ENCODE results near the gene PLXNA1.

PLXNA1 gene

GRCh38 chr3:126988451-126989021 is 5.6 kb downstream of the PLXNA1 start:
- FAIRE-seq = no peak

DNA sequence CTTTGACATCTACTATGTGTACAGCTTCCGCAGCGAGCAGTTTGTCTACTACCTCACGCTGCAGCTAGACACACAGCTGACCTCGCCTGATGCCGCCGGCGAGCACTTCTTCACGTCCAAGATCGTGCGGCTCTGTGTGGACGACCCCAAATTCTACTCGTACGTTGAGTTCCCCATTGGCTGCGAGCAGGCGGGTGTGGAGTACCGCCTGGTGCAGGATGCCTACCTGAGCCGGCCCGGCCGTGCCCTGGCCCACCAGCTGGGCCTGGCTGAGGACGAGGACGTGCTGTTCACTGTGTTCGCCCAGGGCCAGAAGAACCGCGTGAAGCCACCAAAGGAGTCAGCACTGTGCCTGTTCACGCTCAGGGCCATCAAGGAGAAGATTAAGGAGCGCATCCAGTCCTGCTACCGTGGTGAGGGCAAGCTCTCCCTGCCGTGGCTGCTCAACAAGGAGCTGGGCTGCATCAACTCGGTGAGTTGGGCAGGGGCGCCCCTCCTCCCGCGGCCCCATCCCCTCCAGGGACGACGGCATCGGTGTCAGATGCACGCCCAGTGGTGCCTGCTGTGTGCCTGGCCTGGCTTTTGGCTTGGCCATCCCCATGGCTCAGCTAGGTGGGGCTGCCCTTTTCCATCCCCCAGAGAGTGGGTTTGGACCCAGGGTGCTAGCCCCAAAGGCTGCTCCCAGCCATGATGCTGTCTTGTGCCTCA is 6.6 kb downstream of the PLXNA1 start:
- FAIRE-seq = no peak

GRCh38 chr3:126990024-126990700 is 7.2 kb downstream of the PLXNA1 start:
- no peak for FAIRE-seq

DNA sequence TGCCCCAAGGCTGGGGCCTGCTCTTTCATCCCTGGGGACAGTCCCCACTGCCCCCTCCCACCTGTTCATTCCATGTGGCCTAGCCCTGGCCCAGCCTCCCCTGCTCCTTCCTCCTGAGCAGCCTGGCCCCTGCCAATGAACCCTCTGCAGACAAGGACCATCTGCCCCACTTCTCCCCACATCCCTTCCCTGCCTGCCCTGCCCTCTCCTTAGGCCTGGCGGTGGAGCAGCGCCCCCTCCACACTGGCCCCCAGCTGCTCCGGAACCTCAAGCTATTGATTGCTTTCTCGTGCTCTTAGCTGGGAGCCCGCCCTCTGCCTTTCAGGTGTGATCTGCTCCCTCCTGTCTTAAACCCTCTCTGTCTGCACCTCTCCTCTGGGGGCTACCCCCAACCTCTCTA is 8.0 kb downstream of the PLXNA1 start:
- no peak for FAIRE-seq

- no peak for FAIRE-seq
These were observed 8.7 kb downstream of the PLXNA1 start for GRCh38 chr3:126991366-126992200.

DNA sequence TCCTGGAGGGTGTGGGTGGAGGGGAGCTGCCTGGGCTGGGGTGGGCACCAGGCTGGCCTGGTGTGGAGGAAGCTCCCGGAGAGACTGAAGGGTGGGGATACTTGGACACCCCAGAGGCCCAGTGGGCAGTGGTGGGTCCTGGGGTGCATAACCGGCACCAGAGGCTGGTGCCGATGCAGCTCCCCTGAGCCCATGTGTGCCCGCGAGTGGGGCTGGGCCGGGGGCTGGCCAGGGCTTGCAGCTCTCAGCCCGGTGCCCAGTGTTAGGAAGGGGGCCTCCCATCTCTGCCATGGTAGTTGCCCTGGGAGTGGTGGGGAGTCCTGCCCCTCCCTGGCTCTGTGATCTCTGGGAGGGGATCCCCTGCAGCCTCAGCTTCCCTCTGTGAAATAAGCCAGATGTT is 9.3 kb downstream of the PLXNA1 start:
- FAIRE-seq = no peak

- FAIRE-seq = no peak
These were observed 9.9 kb downstream of the PLXNA1 start for GRCh38 chr3:126992776-126993175.

- FAIRE-seq = no peak
These were observed 10.5 kb downstream of the PLXNA1 start for GRCh38 chr3:126993436-126993835.

DNA sequence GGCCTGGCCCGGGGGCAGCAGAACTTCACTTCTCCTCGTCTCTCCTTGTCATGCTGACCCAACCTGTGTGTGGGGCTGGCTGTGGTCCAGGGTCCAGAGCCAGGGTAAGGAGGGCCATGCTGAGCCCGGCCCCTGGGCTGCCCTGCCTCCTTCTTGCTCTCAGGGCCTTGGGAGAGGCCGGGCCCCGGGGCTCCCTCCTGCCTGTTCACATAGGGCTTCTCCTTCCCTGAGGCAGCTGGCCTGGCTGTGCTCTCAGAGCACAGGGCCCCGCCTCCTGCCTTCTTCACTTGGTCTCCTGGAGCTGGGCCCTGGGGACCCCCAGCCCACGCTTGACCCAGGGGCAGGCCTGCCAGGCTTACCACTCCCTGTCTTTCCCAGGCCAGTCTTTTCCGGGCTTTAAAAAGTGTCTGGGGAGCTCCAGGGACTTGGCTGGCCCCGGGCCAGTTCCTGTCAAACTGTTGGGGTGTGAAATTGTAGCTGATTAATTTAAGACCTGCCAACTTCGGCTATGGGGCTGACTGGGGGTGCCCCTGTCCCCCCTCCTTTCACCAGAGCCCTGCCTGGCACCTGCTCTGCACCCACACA is 11.8 kb downstream of the PLXNA1 start:
- no peak for FAIRE-seq

GRCh38 chr3:126995254-126995780 is 12.4 kb downstream of the PLXNA1 start:
- no peak for FAIRE-seq

GRCh38 chr3:126995926-126996512 is 13.1 kb downstream of the PLXNA1 start:
- no peak for FAIRE-seq

GRCh38 chr3:126996905-126997304 is 14.0 kb downstream of the PLXNA1 start:
- FAIRE-seq = no peak

- FAIRE-seq = no peak
These were observed 14.6 kb downstream of the PLXNA1 start for GRCh38 chr3:126997455-126998038.

GRCh38 chr3:126998320-126998719 is 15.4 kb downstream of the PLXNA1 start:
- no peak for FAIRE-seq

- no peak for FAIRE-seq
These were observed 15.8 kb downstream of the PLXNA1 start for GRCh38 chr3:126998728-126999127.

DNA sequence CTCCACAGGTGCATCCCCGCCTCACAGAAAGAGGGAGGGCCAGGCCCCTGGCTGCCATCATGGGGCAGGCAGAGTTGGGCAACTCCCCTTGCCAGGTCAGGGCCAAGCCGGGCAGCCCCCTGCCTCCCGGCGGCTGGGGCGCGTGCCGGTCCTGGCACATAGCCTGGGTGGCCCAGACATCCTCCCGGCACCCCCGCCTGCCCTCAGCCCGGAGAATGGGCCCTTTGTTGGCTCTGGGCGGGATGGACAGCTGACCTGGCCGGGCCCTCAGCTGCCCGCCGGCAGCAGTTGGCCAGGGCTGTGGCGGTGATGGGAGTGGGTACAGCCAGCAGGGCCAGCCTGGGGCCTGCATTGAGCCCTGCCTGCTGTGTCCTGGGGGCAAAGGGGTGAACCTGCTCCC is 16.5 kb downstream of the PLXNA1 start:
- no peak for FAIRE-seq

GRCh38 chr3:127000119-127000518 is 17.2 kb downstream of the PLXNA1 start:
- FAIRE-seq = no peak

- no peak for FAIRE-seq
These were observed 17.8 kb downstream of the PLXNA1 start for GRCh38 chr3:127000761-127001160.

DNA sequence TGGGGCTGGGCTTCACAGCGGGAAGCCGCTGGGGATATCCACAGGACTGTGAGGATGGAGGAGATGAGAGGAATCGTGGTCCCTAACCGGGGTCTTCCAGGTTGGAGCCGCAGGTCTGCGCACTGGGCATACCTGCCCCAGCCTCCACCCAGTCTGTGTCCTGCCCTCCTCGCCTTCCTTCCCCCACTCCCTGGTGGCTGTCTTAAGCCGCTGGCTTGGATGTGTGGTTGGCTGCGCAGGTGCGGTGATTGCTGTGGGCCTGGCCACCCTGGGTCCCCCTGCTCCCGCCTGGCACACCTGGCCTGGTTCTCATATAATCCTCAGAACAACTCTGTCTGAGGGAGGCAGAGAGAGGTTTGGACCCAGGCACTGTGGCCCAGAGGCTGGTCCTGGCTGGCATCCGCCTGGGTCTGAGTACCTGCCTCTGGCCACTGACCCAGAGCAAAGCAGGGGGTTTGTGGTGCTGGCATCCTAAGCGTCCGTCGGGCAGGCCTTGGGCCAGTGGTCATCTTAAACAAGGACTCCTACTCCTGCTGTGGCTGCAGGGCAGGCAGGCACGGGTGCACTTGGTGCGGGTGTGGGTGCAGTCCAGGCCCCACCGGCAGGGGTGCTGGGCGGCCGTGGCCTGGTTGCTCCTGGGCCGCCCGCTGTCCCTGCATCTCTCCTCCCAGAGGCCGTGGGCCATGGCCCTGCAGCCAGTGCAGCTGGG is 18.7 kb downstream of the PLXNA1 start:
- no peak for FAIRE-seq

- FAIRE-seq = peak; percentile 88
These were observed 19.6 kb downstream of the PLXNA1 start for GRCh38 chr3:127002195-127003174.
